ENCODE data around the gene NECAB2. TPM values are rescaled to one million over a fixed set of nuclear protein-coding genes. Genes with fewer than 3 reads are reported as not detected.
A peak's percentile ranks its signal among the peaks of the same experiment; 100 is the strongest.

NECAB2 gene
- total and polyA plus RNA-seq, 2 of the 8 experiments (the other 6 are each of a cell fraction or from before 2014, with no cell fraction given): 3.6 to 4.2 TPM

DNA sequence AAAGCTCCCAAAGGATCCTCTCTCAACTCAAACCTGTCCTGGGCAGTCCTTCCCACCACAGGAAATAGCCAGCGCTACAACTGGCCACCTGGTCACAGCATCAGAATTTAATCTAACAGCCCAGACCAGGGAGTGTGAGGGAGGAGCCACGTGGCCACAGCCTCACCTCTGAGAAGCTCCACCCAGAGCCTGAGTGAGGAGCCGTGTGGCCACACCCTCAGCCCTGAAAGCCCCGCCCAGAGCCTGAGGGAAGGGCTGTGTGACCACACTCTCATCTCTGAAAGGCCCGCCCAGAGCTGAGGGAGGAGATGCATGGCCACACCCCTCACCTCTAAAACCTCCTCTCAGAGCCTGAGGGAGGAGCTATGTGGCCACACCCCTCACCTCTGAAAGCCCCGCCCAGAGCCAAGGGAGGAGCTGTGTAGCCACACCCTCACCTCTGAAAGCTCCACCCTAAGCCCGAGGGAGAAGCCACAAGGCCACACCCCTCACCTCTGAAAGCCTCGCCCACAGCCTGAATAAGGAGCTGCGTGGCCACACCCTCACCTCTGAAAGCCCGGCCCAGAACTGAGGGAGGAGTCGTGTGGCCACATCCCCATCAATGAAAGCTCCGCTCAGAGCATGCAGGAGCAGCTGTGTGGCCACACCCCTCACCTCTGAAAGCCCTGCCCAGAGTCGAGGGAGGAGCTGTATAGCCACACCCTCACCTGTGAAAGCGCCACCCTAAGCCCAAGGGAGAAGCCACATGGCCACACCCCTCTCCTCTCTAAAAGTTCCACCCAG is 45.9 kb downstream of the NECAB2 start (continued):
- TF ChIP-seq, protein P1, sequence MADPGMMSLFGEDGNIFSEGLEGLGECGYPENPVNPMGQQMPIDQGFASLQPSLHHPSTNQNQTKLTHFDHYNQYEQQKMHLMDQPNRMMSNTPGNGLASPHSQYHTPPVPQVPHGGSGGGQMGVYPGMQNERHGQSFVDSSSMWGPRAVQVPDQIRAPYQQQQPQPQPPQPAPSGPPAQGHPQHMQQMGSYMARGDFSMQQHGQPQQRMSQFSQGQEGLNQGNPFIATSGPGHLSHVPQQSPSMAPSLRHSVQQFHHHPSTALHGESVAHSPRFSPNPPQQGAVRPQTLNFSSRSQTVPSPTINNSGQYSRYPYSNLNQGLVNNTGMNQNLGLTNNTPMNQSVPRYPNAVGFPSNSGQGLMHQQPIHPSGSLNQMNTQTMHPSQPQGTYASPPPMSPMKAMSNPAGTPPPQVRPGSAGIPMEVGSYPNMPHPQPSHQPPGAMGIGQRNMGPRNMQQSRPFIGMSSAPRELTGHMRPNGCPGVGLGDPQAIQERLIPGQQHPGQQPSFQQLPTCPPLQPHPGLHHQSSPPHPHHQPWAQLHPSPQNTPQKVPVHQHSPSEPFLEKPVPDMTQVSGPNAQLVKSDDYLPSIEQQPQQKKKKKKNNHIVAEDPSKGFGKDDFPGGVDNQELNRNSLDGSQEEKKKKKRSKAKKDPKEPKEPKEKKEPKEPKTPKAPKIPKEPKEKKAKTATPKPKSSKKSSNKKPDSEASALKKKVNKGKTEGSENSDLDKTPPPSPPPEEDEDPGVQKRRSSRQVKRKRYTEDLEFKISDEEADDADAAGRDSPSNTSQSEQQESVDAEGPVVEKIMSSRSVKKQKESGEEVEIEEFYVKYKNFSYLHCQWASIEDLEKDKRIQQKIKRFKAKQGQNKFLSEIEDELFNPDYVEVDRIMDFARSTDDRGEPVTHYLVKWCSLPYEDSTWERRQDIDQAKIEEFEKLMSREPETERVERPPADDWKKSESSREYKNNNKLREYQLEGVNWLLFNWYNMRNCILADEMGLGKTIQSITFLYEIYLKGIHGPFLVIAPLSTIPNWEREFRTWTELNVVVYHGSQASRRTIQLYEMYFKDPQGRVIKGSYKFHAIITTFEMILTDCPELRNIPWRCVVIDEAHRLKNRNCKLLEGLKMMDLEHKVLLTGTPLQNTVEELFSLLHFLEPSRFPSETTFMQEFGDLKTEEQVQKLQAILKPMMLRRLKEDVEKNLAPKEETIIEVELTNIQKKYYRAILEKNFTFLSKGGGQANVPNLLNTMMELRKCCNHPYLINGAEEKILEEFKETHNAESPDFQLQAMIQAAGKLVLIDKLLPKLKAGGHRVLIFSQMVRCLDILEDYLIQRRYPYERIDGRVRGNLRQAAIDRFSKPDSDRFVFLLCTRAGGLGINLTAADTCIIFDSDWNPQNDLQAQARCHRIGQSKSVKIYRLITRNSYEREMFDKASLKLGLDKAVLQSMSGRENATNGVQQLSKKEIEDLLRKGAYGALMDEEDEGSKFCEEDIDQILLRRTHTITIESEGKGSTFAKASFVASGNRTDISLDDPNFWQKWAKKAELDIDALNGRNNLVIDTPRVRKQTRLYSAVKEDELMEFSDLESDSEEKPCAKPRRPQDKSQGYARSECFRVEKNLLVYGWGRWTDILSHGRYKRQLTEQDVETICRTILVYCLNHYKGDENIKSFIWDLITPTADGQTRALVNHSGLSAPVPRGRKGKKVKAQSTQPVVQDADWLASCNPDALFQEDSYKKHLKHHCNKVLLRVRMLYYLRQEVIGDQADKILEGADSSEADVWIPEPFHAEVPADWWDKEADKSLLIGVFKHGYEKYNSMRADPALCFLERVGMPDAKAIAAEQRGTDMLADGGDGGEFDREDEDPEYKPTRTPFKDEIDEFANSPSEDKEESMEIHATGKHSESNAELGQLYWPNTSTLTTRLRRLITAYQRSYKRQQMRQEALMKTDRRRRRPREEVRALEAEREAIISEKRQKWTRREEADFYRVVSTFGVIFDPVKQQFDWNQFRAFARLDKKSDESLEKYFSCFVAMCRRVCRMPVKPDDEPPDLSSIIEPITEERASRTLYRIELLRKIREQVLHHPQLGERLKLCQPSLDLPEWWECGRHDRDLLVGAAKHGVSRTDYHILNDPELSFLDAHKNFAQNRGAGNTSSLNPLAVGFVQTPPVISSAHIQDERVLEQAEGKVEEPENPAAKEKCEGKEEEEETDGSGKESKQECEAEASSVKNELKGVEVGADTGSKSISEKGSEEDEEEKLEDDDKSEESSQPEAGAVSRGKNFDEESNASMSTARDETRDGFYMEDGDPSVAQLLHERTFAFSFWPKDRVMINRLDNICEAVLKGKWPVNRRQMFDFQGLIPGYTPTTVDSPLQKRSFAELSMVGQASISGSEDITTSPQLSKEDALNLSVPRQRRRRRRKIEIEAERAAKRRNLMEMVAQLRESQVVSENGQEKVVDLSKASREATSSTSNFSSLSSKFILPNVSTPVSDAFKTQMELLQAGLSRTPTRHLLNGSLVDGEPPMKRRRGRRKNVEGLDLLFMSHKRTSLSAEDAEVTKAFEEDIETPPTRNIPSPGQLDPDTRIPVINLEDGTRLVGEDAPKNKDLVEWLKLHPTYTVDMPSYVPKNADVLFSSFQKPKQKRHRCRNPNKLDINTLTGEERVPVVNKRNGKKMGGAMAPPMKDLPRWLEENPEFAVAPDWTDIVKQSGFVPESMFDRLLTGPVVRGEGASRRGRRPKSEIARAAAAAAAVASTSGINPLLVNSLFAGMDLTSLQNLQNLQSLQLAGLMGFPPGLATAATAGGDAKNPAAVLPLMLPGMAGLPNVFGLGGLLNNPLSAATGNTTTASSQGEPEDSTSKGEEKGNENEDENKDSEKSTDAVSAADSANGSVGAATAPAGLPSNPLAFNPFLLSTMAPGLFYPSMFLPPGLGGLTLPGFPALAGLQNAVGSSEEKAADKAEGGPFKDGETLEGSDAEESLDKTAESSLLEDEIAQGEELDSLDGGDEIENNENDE (IDR thresholded peaks at IDR 0.05; ENCODE audit: insufficient replicate concordance, low read length): no peak
- TF ChIP-seq JUN (IDR thresholded peaks at IDR 0.05; ENCODE audit: low read depth, low read length) (no peak), CREB1 (IDR thresholded peaks at IDR 0.05) (no peak), SIN3A (conservative IDR thresholded peaks at IDR 0.05 in 1 of 2, IDR thresholded peaks at IDR 0.05 in 1 of 2; ENCODE audit: low read depth in 1 of 2, low read length in 2 of 2) (no peak), TEAD4 (IDR thresholded peaks at IDR 0.05; ENCODE audit: low read depth, low read length) (no peak), SRF (IDR thresholded peaks at IDR 0.05; ENCODE audit: low read depth, low read length) (no peak), POU5F1 (IDR thresholded peaks at IDR 0.05; ENCODE audit: low read depth, low read length) (no peak), POLR2A (IDR thresholded peaks at IDR 0.05; ENCODE audit: control extremely low read depth in 1 of 2, low read depth in 2 of 2, low read length in 2 of 2) (0 out of 3 replicates have a peak, but pooled peaks of 1 of the 2 experiments have one; percentile 26), ZNF274 (IDR thresholded peaks at IDR 0.05; ENCODE audit: borderline replicate concordance, extremely low read depth, low read length) (no peak)
- TF ChIP-seq, protein P2, sequence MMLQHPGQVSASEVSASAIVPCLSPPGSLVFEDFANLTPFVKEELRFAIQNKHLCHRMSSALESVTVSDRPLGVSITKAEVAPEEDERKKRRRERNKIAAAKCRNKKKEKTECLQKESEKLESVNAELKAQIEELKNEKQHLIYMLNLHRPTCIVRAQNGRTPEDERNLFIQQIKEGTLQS (IDR thresholded peaks at IDR 0.05; ENCODE audit: insufficient read depth, low read depth, low read length): no peak
